Body of pancreas (tissue), 4 donors: ENCODE data around the gene GRN.
"Not testable (repeated sequence)": the region's sequence is repeated elsewhere in the genome, so short reads cannot be mapped to it uniquely, and the experiment has no call there.

Experiments
- POLR2A ChIP-seq, 3 donors: fragments of 450-650 bp; IDR thresholded peaks; one replicate each; pipeline ENCODE4 v1.6.1; 2016; ENCODE audit warnings: antibody characterized with exemption in 3 of 3, mild to moderate bottlenecking in 2 of 3
- TF ChIP-seq, protein P1 (sequence below), 7 experiments: fragments of 450-650 bp in 4 of 7; fragments of 200-600 bp in 3 of 7; sonication (generic) in 3 of 7; IDR thresholded peaks; one replicate each; pipeline ENCODE4 v1.5.1; 2016 to 2019; ENCODE audit warnings: antibody characterized with exemption in 7 of 7

DNA sequence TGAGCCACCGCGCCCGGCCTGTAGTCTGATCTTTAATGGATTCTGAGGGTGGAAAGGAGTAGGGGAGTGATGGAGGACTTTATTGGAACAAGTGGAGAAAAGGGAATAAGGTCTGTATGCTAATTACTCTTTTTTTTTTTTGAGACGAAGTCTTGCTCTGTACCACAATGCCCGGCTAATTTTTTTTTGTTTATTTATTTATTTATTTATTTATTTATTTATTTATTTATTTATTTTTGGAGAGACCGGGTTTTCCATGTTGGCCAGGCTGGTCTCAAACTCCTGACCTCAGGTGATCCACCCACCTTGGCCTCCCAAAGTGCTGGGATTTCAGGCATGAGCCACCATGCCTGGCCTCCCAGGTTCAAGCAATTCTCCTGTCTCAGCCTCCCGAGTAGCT is 15.6 kb upstream of the GRN start:
- TF ChIP-seq, protein P1, sequence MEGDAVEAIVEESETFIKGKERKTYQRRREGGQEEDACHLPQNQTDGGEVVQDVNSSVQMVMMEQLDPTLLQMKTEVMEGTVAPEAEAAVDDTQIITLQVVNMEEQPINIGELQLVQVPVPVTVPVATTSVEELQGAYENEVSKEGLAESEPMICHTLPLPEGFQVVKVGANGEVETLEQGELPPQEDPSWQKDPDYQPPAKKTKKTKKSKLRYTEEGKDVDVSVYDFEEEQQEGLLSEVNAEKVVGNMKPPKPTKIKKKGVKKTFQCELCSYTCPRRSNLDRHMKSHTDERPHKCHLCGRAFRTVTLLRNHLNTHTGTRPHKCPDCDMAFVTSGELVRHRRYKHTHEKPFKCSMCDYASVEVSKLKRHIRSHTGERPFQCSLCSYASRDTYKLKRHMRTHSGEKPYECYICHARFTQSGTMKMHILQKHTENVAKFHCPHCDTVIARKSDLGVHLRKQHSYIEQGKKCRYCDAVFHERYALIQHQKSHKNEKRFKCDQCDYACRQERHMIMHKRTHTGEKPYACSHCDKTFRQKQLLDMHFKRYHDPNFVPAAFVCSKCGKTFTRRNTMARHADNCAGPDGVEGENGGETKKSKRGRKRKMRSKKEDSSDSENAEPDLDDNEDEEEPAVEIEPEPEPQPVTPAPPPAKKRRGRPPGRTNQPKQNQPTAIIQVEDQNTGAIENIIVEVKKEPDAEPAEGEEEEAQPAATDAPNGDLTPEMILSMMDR (IDR thresholded peaks at IDR 0.05) = not testable (repeated sequence)
- not testable (repeated sequence) for TF ChIP-seq POLR2A (IDR thresholded peaks at IDR 0.05)
